Muscle layer of duodenum (tissue), 2 donors: ENCODE measurements around the gene DNAJC3.

Source experiments
- H3K27ac ChIP-seq: one replicate; pipeline ENCODE4 v1.7.0; 2013; ENCODE audit warnings: mild to moderate bottlenecking, low read length
- H3K27me3 ChIP-seq: one replicate; pipeline ENCODE4 v1.7.0; 2013; ENCODE audit warnings: low read depth, mild to moderate bottlenecking, control low read depth, low read length
- H3K36me3 ChIP-seq, 2 donors: one replicate each; pipeline ENCODE4 v1.7.0; 2013; ENCODE audit warnings: low read length in 2 of 2, control low read depth in 1 of 2, mild to moderate bottlenecking in 1 of 2; ENCODE audit not compliant: insufficient read depth in 2 of 2, control insufficient read depth in 1 of 2
- H3K4me1 ChIP-seq, 2 donors: one replicate each; pipeline ENCODE4 v1.7.0; 2013; ENCODE audit warnings: low read length in 2 of 2, mild to moderate bottlenecking in 2 of 2, control low read depth in 1 of 2, moderate library complexity in 1 of 2; ENCODE audit not compliant: insufficient read depth in 2 of 2, control insufficient read depth in 1 of 2
- H3K4me3 ChIP-seq, 2 donors: one replicate each; pipeline ENCODE4 v1.7.0; 2013; ENCODE audit warnings: low read length in 2 of 2, low read depth in 1 of 2, mild to moderate bottlenecking in 1 of 2
- H3K9me3 ChIP-seq, 2 donors: one replicate each; pipeline ENCODE4 v1.7.0; 2013; ENCODE audit warnings: low read length in 2 of 2, control low read depth in 1 of 2, mild to moderate bottlenecking in 1 of 2; ENCODE audit not compliant: control insufficient read depth in 1 of 2
- donor health status: healthy.

DNAJC3 gene

DNA sequence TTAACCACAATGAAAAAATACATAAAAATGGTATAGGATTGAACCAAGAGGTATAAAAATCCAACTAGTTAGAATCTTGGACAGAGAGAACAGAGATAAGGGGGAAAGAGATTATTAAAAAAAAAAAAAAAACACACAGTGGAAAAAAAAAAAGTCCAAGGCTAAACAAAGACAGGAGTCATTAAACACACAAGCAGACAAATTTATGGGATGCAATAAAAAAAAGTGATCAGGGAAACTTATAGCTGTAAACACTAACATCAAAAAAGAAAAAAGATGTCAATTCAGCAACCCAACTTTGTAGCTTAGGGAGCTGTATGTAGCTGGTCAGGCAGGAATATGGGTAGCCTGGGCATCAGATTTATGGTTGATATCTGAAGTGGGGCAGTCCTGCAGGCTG lies 129.0 kb downstream of the DNAJC3 start:
- Histone ChIP-seq H3K27ac (no peak overlapping the region), H3K27me3 (no peaks in the 10 kb centered on the region), H3K9me3 (peaks cover 0 to 20% of the 10 kb centered on the region in 2 donors), H3K4me3 (no peak overlapping the region), H3K4me1 (no peaks in the 10 kb centered on the region), H3K36me3 (peaks cover 0 to 13% of the 10 kb centered on the region in 2 donors)

DNA sequence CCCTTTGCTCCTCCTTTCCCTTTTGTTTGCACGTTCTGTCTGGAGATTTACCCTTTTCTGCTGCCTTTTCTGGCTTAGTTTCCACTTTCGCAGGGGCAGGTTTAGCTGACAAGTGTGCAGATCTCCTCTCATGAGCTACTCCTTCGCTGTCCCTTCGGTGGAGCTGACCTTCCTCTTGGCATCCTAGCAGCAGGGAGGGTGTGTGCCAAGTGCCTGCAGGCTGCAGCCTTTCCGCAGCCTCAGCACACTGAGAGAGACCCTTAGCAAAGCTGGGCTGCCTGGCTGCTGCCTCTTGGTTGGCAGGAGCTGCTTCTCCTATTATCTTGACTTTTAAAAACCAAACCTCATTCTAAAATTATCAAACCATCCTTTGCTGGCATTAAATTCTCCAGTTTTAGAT lies 132.5 kb downstream of the DNAJC3 start:
- H3K36me3 ChIP-seq = peaks cover 0 to 30% of the 10 kb centered on the region in 2 donors

GRCh38 chr13:95813139-95813538 lies 136.2 kb downstream of the DNAJC3 start:
- Histone ChIP-seq H3K27ac (no peak overlapping the region), H3K9me3 (peaks cover 0 to 19% of the 10 kb centered on the region in 2 donors), H3K4me3 (peak overlapping the region in 1 of 2 donors; percentile 2), H3K4me1 (no peaks in the 10 kb centered on the region), H3K36me3 (peaks cover 0 to 39% of the 10 kb centered on the region in 2 donors), H3K27me3 (no peaks in the 10 kb centered on the region)

More for the DNA sequence above, 132.5 kb downstream of the DNAJC3 start:
- H3K9me3 ChIP-seq = peaks cover 0 to 34% of the 10 kb centered on the region in 2 donors
- no peaks in the 10 kb centered on the region for H3K27me3 ChIP-seq
- no peaks in the 10 kb centered on the region for H3K4me1 ChIP-seq
- H3K27ac ChIP-seq = no peak overlapping the region
- no peak overlapping the region for H3K4me3 ChIP-seq

- no peak overlapping the region for H3K4me3 ChIP-seq
- no peaks in the 10 kb centered on the region for H3K4me1 ChIP-seq
Measured at GRCh38 chr13:95814495-95814894, 137.6 kb downstream of the DNAJC3 start.

GRCh38 chr13:95822303-95822702 lies 145.4 kb downstream of the DNAJC3 start:
- H3K9me3 ChIP-seq = no peaks in the 10 kb centered on the region
- H3K27ac ChIP-seq = no peak overlapping the region
- H3K36me3 ChIP-seq = peaks cover 0 to 17% of the 10 kb centered on the region in 2 donors
- H3K27me3 ChIP-seq = no peaks in the 10 kb centered on the region
- H3K4me3 ChIP-seq = no peak overlapping the region
- H3K4me1 ChIP-seq = no peaks in the 10 kb centered on the region

More at GRCh38 chr13:95814495-95814894, 137.6 kb downstream of the DNAJC3 start:
- Histone ChIP-seq H3K27me3 (no peaks in the 10 kb centered on the region), H3K9me3 (peaks cover 0 to 16% of the 10 kb centered on the region in 2 donors), H3K36me3 (peaks cover 0 to 35% of the 10 kb centered on the region in 2 donors), H3K27ac (no peak overlapping the region)

GRCh38 chr13:95833126-95833525 lies 156.2 kb downstream of the DNAJC3 start:
- Histone ChIP-seq H3K9me3 (peaks cover 0 to under 1% of the 10 kb centered on the region in 2 donors), H3K36me3 (peaks cover 0 to 3% of the 10 kb centered on the region in 2 donors), H3K27me3 (no peaks in the 10 kb centered on the region), H3K4me1 (peaks cover 0 to 5% of the 10 kb centered on the region in 2 donors), H3K4me3 (no peak overlapping the region), H3K27ac (no peak overlapping the region)

DNA sequence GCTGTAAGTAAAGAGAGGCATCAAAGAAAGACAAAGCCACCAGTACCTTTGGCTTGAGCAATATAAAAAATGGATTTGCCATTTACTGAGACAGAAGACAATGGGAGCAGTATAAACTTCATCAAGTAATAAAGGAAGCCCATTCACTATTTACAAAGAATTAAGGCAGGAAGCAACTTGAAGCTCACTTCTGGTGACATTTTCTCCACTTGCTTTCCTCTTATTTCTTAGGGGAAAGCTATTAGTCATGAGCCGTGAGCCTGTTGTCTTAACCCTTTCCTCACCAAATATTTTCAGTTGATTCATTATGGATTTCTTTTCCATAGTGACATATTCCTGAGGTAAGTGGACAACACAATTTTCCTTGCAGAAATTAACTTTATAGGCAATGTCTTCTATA lies 156.8 kb downstream of the DNAJC3 start:
- Histone ChIP-seq H3K36me3 (peaks cover 0 to 3% of the 10 kb centered on the region in 2 donors), H3K27ac (no peak overlapping the region), H3K9me3 (peaks cover 5 to 6% of the 10 kb centered on the region in 2 donors), H3K27me3 (no peaks in the 10 kb centered on the region), H3K4me1 (peaks cover 0 to 5% of the 10 kb centered on the region in 2 donors), H3K4me3 (no peak overlapping the region)

GRCh38 chr13:95834134-95834765 lies 157.3 kb downstream of the DNAJC3 start:
- no peaks in the 10 kb centered on the region for H3K27me3 ChIP-seq
- peaks cover 0 to 5% of the 10 kb centered on the region in 2 donors for H3K4me1 ChIP-seq
- H3K9me3 ChIP-seq = peaks cover 5 to 12% of the 10 kb centered on the region in 2 donors
- no peak overlapping the region for H3K4me3 ChIP-seq
- no peak overlapping the region for H3K27ac ChIP-seq
- peaks cover 0 to 3% of the 10 kb centered on the region in 2 donors for H3K36me3 ChIP-seq

DNA sequence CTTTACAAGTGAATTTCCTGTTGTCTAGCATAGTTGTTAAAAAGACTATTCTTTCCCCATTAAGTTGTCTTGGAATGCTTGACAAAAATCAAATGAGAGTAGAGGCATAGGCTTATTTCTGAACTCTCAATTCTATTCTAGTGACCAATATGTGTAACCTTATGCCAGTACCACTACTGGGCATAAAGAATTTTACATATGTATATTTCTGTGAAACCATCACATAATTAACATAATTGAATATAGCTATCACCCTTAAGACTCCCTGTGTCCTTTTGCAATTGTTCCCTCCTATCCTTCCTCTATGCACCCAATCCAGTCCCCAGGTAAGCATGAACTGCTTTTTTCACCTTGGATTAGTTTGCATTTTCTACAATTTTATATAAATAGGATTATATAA lies 165.0 kb downstream of the DNAJC3 start:
- H3K27ac ChIP-seq = no peak overlapping the region
- H3K4me3 ChIP-seq = no peak overlapping the region
- H3K9me3 ChIP-seq = peaks cover 5 to 17% of the 10 kb centered on the region in 2 donors
- no peaks in the 10 kb centered on the region for H3K36me3 ChIP-seq
- H3K27me3 ChIP-seq = no peaks in the 10 kb centered on the region
- no peaks in the 10 kb centered on the region for H3K4me1 ChIP-seq

- peaks cover 5 to 19% of the 10 kb centered on the region in 2 donors for H3K9me3 ChIP-seq
- H3K27me3 ChIP-seq = no peaks in the 10 kb centered on the region
- H3K36me3 ChIP-seq = no peaks in the 10 kb centered on the region
- H3K27ac ChIP-seq = no peak overlapping the region
- no peaks in the 10 kb centered on the region for H3K4me1 ChIP-seq
- no peak overlapping the region for H3K4me3 ChIP-seq
Measured at GRCh38 chr13:95842898-95843297, 166.0 kb downstream of the DNAJC3 start.
